Spleen (tissue), 11 donors: ENCODE measurements around the gene AAK1. TPM values are rescaled to one million over a fixed set of nuclear protein-coding genes. Genes with fewer than 3 reads are reported as not detected.

ENCODE experiments used
- DNase-seq: peaks from one replicate; pipeline ENCODE4 v3.0.0-alpha.2; 2020
- H3K27ac ChIP-seq, 8 donors: fragments of 200-600 bp; sonication (generic) in 7 of 8; 1 replicate in 4 of 8; 2 replicates in 4 of 8; pipeline versions ENCODE4 v1.5.0 to v1.8.0; 2016 to 2021; ENCODE audit warnings: inconsistent platforms in 4 of 8, mild to moderate bottlenecking in 4 of 8, moderate library complexity in 1 of 8
- H3K27me3 ChIP-seq, 7 donors: fragments of 200-600 bp; sonication (generic) in 6 of 7; replicated peaks in 1 of 7; 1 replicate in 4 of 7; 2 replicates in 3 of 7; pipeline versions ENCODE4 v1.5.0 to v1.8.0; 2016 to 2021; ENCODE audit warnings: inconsistent platforms in 3 of 7, mild to moderate bottlenecking in 1 of 7
- H3K36me3 ChIP-seq, 6 donors: fragments of 200-600 bp; sonication (generic) in 5 of 6; 1 replicate in 4 of 6; 2 replicates in 2 of 6; pipeline versions ENCODE4 v1.5.0 to v1.8.0; 2016 to 2021; ENCODE audit warnings: inconsistent platforms in 2 of 6
- H3K4me1 ChIP-seq, 6 donors: fragments of 200-600 bp; sonication (generic) in 5 of 6; 1 replicate in 3 of 6; 2 replicates in 3 of 6; pipeline versions ENCODE4 v1.5.0 to v1.8.0; 2016 to 2021; ENCODE audit warnings: inconsistent platforms in 3 of 6
- H3K4me3 ChIP-seq, 8 donors: fragments of 200-600 bp; sonication (generic) in 7 of 8; 1 replicate in 4 of 8; 2 replicates in 4 of 8; pipeline versions ENCODE4 v1.5.0 to v1.8.0; 2016 to 2021; ENCODE audit warnings: inconsistent platforms in 4 of 8, mild to moderate bottlenecking in 4 of 8, moderate library complexity in 2 of 8
- H3K9me3 ChIP-seq, 8 donors: fragments of 200-600 bp; sonication (generic) in 7 of 8; 1 replicate in 4 of 8; 2 replicates in 4 of 8; pipeline versions ENCODE4 v1.5.0 to v1.8.0; 2016 to 2021; ENCODE audit warnings: inconsistent platforms in 4 of 8
- CTCF ChIP-seq, 11 experiments: fragments of 200-600 bp in 7 of 11; fragments of 450-650 bp in 4 of 11; sonication (generic) in 4 of 11; IDR thresholded peaks in 8 of 11; conservative IDR thresholded peaks in 3 of 11; 1 replicate in 7 of 11; 2 replicates in 4 of 11; pipeline versions ENCODE4 v1.4.0 to v1.8.0; 2016 to 2021; ENCODE audit warnings: antibody characterized with exemption in 11 of 11, inconsistent platforms in 4 of 11, mild to moderate bottlenecking in 1 of 11
- POLR2A ChIP-seq, 3 donors: fragments of 450-650 bp; IDR thresholded peaks; one replicate each; pipeline ENCODE4 v1.5.1; 2017; ENCODE audit warnings: antibody characterized with exemption in 3 of 3, mild to moderate bottlenecking in 1 of 3
- POLR2AphosphoS5 ChIP-seq, 3 donors: sonication (generic); formaldehyde crosslinking; IDR thresholded peaks; one replicate each; pipeline ENCODE4 v1.5.1; 2017; ENCODE audit warnings: antibody characterized with exemption in 3 of 3
- WGBS, 5 donors: extraction: QIAGEN DNeasy Blood & Tissue Kit in 3 of 5; methylation state at CpG; one replicate each; pipeline versions ENCODE4 v1.1.5 to v1.1.7; 2013 to 2018; 5-methylcytosine and 5-hydroxymethylcytosine counted together
- intact Hi-C: fragments of 100-400 bp; cut with DNase I; formaldehyde crosslinking; loops from one replicate; pipeline ENCODE4 v1.15.0; 2023; ENCODE audit warnings: low total_unique reads
- polyA plus RNA-seq, 3 donors: library from polyadenylated mRNA; stranded (reverse); fragments of 200-250 nt; gene quantifications; one replicate each; pipeline ENCODE4 v1.2.1, GENCODE V29; 2013
- total RNA-seq, 7 donors: library from RNA; depleted of rRNA in 3 of 7; stranded (reverse); fragments of >200 nt in 3 of 7; fragmentation: NEBNext Ultra II Directional in 4 of 7; extraction: Animal tissue kit (Norgen Biotek cat#: 25700) in 4 of 7; gene quantifications; one replicate each; pipeline versions ENCODE4 v1.1.0 to v1.2.1, GENCODE V29; 2016 to 2021
- donor health status: healthy with polysubstance abuse.
- donor health status: DM: no; HTN: no; CAD: no; lungs with moderate emphysema.
- donor health status: DM: no; HTN: no; CAD: no.
- donor health status: Bipolar disorder and iron deficiency.
- donor health status: healthy.
- donor health status: DM: no; HTN: no; CAD: no.
- donor health status: DM: yes; HTN: yes; CAD: no.

AAK1 gene
- total and polyA plus RNA-seq, 10 donors: 8.3 to 95.1 (median 69.1) TPM

DNA sequence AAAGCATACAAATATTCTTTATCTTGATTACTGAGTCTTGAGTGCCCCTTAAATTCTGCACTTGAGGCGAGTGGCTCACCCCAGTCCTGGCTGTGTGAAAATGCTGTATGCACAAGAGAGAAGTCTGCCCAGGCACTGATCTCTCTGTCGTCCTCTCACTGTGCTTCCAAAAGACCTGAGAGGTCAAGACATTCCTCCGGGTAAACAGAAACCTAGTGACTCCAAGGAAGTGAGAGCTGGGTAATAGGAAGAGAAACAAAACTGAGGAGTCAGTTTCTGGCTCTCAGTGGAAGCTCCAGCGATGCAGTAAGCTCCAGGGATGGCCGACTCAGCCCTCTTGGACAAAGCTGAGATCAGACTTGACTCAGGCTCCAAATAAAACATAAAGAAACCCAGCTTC, 70.9 kb downstream of the AAK1 start:
- Histone ChIP-seq H3K9me3 (no peaks in the 10 kb centered on the region), H3K36me3 (no peaks in the 10 kb centered on the region), H3K27me3 (no peaks in the 10 kb centered on the region), H3K4me1 (peaks cover 0 to 88% (median 13%) of the 10 kb centered on the region in 6 donors), H3K27ac (no peak overlapping the region), H3K4me3 (no peak overlapping the region)
- intact Hi-C loops: no loop called here
- DNase-seq: no peak
- 63 to 81% (median 78%) methylated on average over 5 of the region's 5 CpGs for WGBS, 5 donors
- TF ChIP-seq POLR2AphosphoS5 (IDR thresholded peaks at IDR 0.05): no peak
- no peak for TF ChIP-seq POLR2A (IDR thresholded peaks at IDR 0.05)
- no peak for TF ChIP-seq CTCF (IDR thresholded peaks at IDR 0.05 in 8 of 11, conservative IDR thresholded peaks at IDR 0.05 in 3 of 11)

GRCh38 chr2:69571189-69571588, 72.3 kb downstream of the AAK1 start:
- Histone ChIP-seq H3K9me3 (no peaks in the 10 kb centered on the region), H3K4me3 (no peak overlapping the region), H3K27ac (no peak overlapping the region), H3K27me3 (no peaks in the 10 kb centered on the region), H3K36me3 (no peaks in the 10 kb centered on the region), H3K4me1 (peaks cover 0 to 87% (median 5%) of the 10 kb centered on the region in 6 donors)
- WGBS, 5 donors: 84 to 96% (median 94%) methylated on average over 1 of the region's 1 CpG
- DNase-seq: no peak
- TF ChIP-seq POLR2AphosphoS5 (IDR thresholded peaks at IDR 0.05) (no peak), POLR2A (IDR thresholded peaks at IDR 0.05) (no peak), CTCF (IDR thresholded peaks at IDR 0.05 in 8 of 11, conservative IDR thresholded peaks at IDR 0.05 in 3 of 11) (no peak)
- intact Hi-C loops: no loop called here

GRCh38 chr2:69570474-69570873, 73.1 kb downstream of the AAK1 start:
- WGBS, 5 donors: 81 to 94% (median 83%) methylated on average over 2 of the region's 2 CpGs
- DNase-seq: no peak
- H3K9me3 ChIP-seq: no peaks in the 10 kb centered on the region
- H3K36me3 ChIP-seq: no peaks in the 10 kb centered on the region
- H3K4me3 ChIP-seq: no peak overlapping the region
- H3K4me1 ChIP-seq: peaks cover 0 to 87% (median 5%) of the 10 kb centered on the region in 6 donors
- intact Hi-C loops: no loop called here
- H3K27me3 ChIP-seq: no peaks in the 10 kb centered on the region
- H3K27ac ChIP-seq: no peak overlapping the region
- no peak for TF ChIP-seq POLR2A (IDR thresholded peaks at IDR 0.05)
- TF ChIP-seq CTCF (IDR thresholded peaks at IDR 0.05 in 8 of 11, conservative IDR thresholded peaks at IDR 0.05 in 3 of 11): no peak
- TF ChIP-seq POLR2AphosphoS5 (IDR thresholded peaks at IDR 0.05): no peak

- no peak overlapping the region for H3K27ac ChIP-seq
- DNase-seq: no peak
- H3K9me3 ChIP-seq: no peaks in the 10 kb centered on the region
- H3K4me3 ChIP-seq: no peak overlapping the region
- no peak for TF ChIP-seq POLR2AphosphoS5 (IDR thresholded peaks at IDR 0.05)
- no peak for TF ChIP-seq CTCF (IDR thresholded peaks at IDR 0.05 in 8 of 11, conservative IDR thresholded peaks at IDR 0.05 in 3 of 11)
- no peak for TF ChIP-seq POLR2A (IDR thresholded peaks at IDR 0.05)
- H3K36me3 ChIP-seq: no peaks in the 10 kb centered on the region
- intact Hi-C loops: no loop called here
- no peaks in the 10 kb centered on the region for H3K27me3 ChIP-seq
- WGBS, 5 donors: 90 to 94% (median 92%) methylated on average over 6 of the region's 6 CpGs
- peaks cover 0 to 96% (median 12%) of the 10 kb centered on the region in 6 donors for H3K4me1 ChIP-seq
These were observed 75.6 kb downstream of the AAK1 start for GRCh38 chr2:69567909-69568300.
